Glutamatergic neuron (in vitro differentiated cells): ENCODE measurements around the gene CSRNP2. TPM values are rescaled to one million over a fixed set of nuclear protein-coding genes. Genes with fewer than 3 reads are reported as not detected.

ENCODE experiments used
- DNase-seq: peaks from one replicate; pipeline ENCODE4 v3.0.0; 2022
- H3K27ac Mint-ChIP-seq: one replicate; pipeline ENCODE4 v1.8.0; 2020; ENCODE audit warnings: mild to moderate bottlenecking, mixed read lengths, inconsistent platforms; ENCODE audit not compliant: unreplicated experiment
- H3K27me3 Mint-ChIP-seq: one replicate; pipeline ENCODE4 v1.8.0; 2020; ENCODE audit warnings: mild to moderate bottlenecking, moderate library complexity, mixed read lengths, inconsistent platforms; ENCODE audit not compliant: unreplicated experiment
- H3K36me3 Mint-ChIP-seq: one replicate; pipeline ENCODE4 v1.8.0; 2020; ENCODE audit warnings: mild to moderate bottlenecking, mixed read lengths, inconsistent platforms; ENCODE audit not compliant: unreplicated experiment
- H3K4me1 Mint-ChIP-seq: one replicate; pipeline ENCODE4 v1.8.0; 2020; ENCODE audit warnings: mild to moderate bottlenecking, low read depth, mixed read lengths, inconsistent platforms; ENCODE audit not compliant: unreplicated experiment
- H3K4me3 Mint-ChIP-seq: one replicate; pipeline ENCODE4 v1.8.0; 2020; ENCODE audit warnings: mild to moderate bottlenecking, mixed read lengths, inconsistent platforms; ENCODE audit not compliant: unreplicated experiment
- H3K9me3 Mint-ChIP-seq: one replicate; pipeline ENCODE4 v1.8.0; 2020; ENCODE audit warnings: mild to moderate bottlenecking, moderate library complexity, mixed read lengths, inconsistent platforms; ENCODE audit not compliant: unreplicated experiment
- CTCF ChIP-seq: fragments of 200-600 bp; sonication (generic); IDR thresholded peaks from one replicate; pipeline ENCODE4 v1.5.0; 2021; ENCODE audit not compliant: partially characterized antibody, unreplicated experiment
- total RNA-seq: library from RNA; stranded (reverse); fragmentation: NEBNext Ultra II Directional; extraction: Animal tissue kit (Norgen Biotek cat#: 25700); gene quantifications from one replicate; pipeline ENCODE4 v1.2.1, GENCODE V29; 2021; ENCODE audit not compliant: unreplicated experiment

CSRNP2 gene
- total RNA-seq, 1 donor from 2014 or later, result 90.6 TPM

- H3K9me3 Mint-ChIP-seq, result no peaks in the 10 kb centered on the region
- no peak for DNase-seq
- no peaks in the 10 kb centered on the region for H3K36me3 Mint-ChIP-seq
- H3K27me3 Mint-ChIP-seq, result peaks cover 4% of the 10 kb centered on the region
- H3K27ac Mint-ChIP-seq, result no peak overlapping the region
- TF ChIP-seq CTCF, result no peak
- H3K4me3 Mint-ChIP-seq, result no peak overlapping the region
- peaks cover 7% of the 10 kb centered on the region for H3K4me1 Mint-ChIP-seq
Measured at GRCh38 chr12:51071663-51072062, 11.7 kb downstream of the CSRNP2 start.

DNA sequence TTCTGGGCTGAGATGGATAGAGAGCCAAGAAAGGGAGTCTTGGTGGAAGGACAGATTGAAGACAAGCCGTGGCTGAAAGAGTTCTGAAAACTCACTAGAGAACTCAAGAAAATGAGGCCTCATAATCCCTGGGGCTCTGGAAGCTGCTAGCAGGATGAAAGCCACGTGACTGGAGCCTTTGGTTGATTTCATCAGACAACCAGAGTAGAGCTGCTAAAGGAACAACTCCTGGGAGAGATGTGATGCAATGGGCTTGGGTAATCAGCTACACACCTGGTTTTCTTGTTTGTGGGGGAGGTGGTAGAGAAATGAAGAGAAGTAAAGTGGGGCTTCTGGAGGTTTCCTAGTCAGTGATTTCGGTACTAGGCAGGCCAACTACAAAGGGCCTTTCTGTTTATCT, 13.4 kb downstream of the CSRNP2 start:
- DNase-seq, result no peak
- no peaks in the 10 kb centered on the region for H3K9me3 Mint-ChIP-seq
- no peak overlapping the region for H3K4me3 Mint-ChIP-seq
- H3K36me3 Mint-ChIP-seq, result no peaks in the 10 kb centered on the region
- peak overlapping the region; percentile 69 for H3K27ac Mint-ChIP-seq
- H3K4me1 Mint-ChIP-seq, result no peaks in the 10 kb centered on the region
- peaks cover 2% of the 10 kb centered on the region for H3K27me3 Mint-ChIP-seq
- TF ChIP-seq CTCF, result no peak

DNA sequence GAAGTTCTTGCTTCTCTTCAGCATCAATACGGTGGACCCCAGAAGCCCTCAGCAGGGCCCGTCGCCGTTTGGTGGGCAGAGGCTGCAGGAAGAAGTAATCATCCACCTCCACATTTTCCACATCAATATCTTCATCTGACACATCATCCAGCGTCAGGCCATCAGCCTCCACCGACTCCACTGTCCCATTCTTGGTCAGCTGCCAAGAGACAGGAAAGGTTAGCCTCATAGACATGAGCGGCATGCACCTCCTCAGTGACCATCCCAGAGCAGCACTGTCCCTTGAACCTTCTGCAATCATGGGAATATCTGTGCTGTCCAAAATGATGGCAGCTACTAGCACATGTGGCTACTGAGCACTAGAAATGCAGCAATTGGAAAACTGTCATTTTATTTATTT, 15.6 kb downstream of the CSRNP2 start:
- Mint-ChIP-seq H3K27ac (no peak overlapping the region), H3K4me1 (no peaks in the 10 kb centered on the region), H3K4me3 (no peak overlapping the region), H3K27me3 (peaks cover 2% of the 10 kb centered on the region), H3K9me3 (no peaks in the 10 kb centered on the region), H3K36me3 (no peaks in the 10 kb centered on the region)
- DNase-seq, result no peak
- TF ChIP-seq CTCF, result no peak

DNA sequence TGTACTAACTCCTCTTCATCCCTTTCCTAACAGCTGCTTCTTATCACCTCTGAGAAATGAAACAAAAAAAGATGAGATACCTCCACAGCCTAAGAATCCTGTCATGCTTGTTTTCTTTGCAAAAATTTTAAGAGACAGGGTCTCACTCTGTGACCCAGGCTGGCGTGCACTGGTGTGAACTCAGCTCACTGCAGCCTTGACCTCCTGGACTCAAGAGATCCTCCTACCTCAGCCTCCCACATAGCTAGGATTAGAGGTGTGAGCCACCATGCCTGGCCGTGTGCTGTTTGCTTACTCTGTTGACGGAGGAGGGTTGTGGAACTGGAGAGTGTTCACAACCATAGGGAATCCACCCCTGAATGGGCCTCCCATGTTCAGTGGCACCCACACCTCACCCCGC, 16.2 kb downstream of the CSRNP2 start:
- Mint-ChIP-seq H3K4me3 (no peak overlapping the region), H3K27me3 (peaks cover 2% of the 10 kb centered on the region), H3K27ac (no peak overlapping the region), H3K36me3 (no peaks in the 10 kb centered on the region), H3K9me3 (no peaks in the 10 kb centered on the region), H3K4me1 (no peaks in the 10 kb centered on the region)
- no peak for TF ChIP-seq CTCF
- no peak for DNase-seq

- Mint-ChIP-seq H3K27me3 (no peaks in the 10 kb centered on the region), H3K9me3 (no peaks in the 10 kb centered on the region), H3K4me3 (no peak overlapping the region), H3K4me1 (no peaks in the 10 kb centered on the region), H3K36me3 (no peaks in the 10 kb centered on the region), H3K27ac (no peak overlapping the region)
- DNase-seq, result no peak
- no peak for TF ChIP-seq CTCF
Measured at GRCh38 chr12:51065530-51065929, 17.9 kb downstream of the CSRNP2 start.
